HepG2 (cell line): ENCODE data around the gene SPSB1. TPM values are rescaled to one million over a fixed set of nuclear protein-coding genes. Genes with fewer than 3 reads are reported as not detected.

ENCODE experiments used
- EZH2 ChIP-seq: conservative IDR thresholded peaks from 2 replicates; pipeline ENCODE4 v1.6.1; 2012; ENCODE audit warnings: mild to moderate bottlenecking, low read depth, low read length, moderate library complexity
- FOXP1 ChIP-seq, 2 experiments: fragments of 450-650 bp in 1 of 2; IDR thresholded peaks; 2 replicates each; pipeline ENCODE4 v1.6.1; 2017 to 2018; ENCODE audit warnings: antibody characterized with exemption in 1 of 2
- GLI4 ChIP-seq: sonication (generic); formaldehyde crosslinking; IDR thresholded peaks from 2 replicates; pipeline ENCODE4 v1.5.1; 2020; ENCODE audit warnings: missing genetic modification reagents, mild to moderate bottlenecking, moderate library complexity, borderline replicate concordance
- KDM1A ChIP-seq: IDR thresholded peaks from 2 replicates; pipeline ENCODE4 v1.6.1; 2016; ENCODE audit warnings: missing compliant biosample characterization
- PBX2 ChIP-seq: IDR thresholded peaks from 2 replicates; pipeline ENCODE4 v1.6.1; 2016; ENCODE audit warnings: control low read depth
- SIN3A ChIP-seq: IDR thresholded peaks from 2 replicates; pipeline ENCODE4 v1.6.1; 2011; ENCODE audit warnings: low read depth, mild to moderate bottlenecking, control low read depth, low read length, borderline replicate concordance
- SP140L ChIP-seq: sonication (generic); formaldehyde crosslinking; IDR thresholded peaks from 2 replicates; pipeline ENCODE4 v1.4.0; 2020; ENCODE audit warnings: missing genetic modification reagents, borderline replicate concordance
- ZNF451 ChIP-seq: sonication (generic); formaldehyde crosslinking; IDR thresholded peaks from 2 replicates; pipeline ENCODE4 v1.5.0; 2020; ENCODE audit warnings: mild to moderate bottlenecking, missing genetic modification reagents
- ZNF605 ChIP-seq: sonication (generic); formaldehyde crosslinking; IDR thresholded peaks from 2 replicates; pipeline ENCODE4 v1.8.0; 2022; ENCODE audit warnings: mild to moderate bottlenecking, missing genetic modification reagents
- ZNF710 ChIP-seq: sonication (generic); formaldehyde crosslinking; IDR thresholded peaks from 2 replicates; pipeline ENCODE4 v1.5.0; 2020; ENCODE audit warnings: mild to moderate bottlenecking, missing genetic modification reagents, borderline replicate concordance
- polyA plus RNA-seq, 8 experiments: library from polyadenylated mRNA; depleted of rRNA in 3 of 8; stranded (reverse) in 7 of 8; unstranded in 1 of 8; fragments of >200 nt; fragmentation: Illumina TruSeq in 4 of 8; extraction: Trizol in 4 of 8; gene quantifications; 2 replicates each; pipeline versions ENCODE4 v1.2.1 to v1.2.3, GENCODE V29; 2011 to 2016; ENCODE audit warnings: low read depth in 4 of 8, missing spikeins in 1 of 8, mixed read lengths in 1 of 8; ENCODE audit not compliant: insufficient read depth in 1 of 8
- total RNA-seq, 5 experiments: library from RNA; depleted of rRNA; stranded (reverse); fragments of >200 nt; fragmentation: Illumina TruSeq; extraction: Trizol; gene quantifications; 2 replicates each; pipeline ENCODE4 v1.2.3, GENCODE V29; 2016; ENCODE audit warnings: low read depth in 1 of 5
- TF ChIP-seq, protein P1 (sequence below): sonication (generic); formaldehyde crosslinking; IDR thresholded peaks from 2 replicates; pipeline ENCODE4 v1.8.0; 2022; ENCODE audit warnings: mild to moderate bottlenecking, missing genetic modification reagents, moderate library complexity
- TF ChIP-seq, protein P2 (sequence below): sonication (generic); formaldehyde crosslinking; IDR thresholded peaks from 2 replicates; pipeline ENCODE4 v1.9.0; 2021; ENCODE audit warnings: missing genetic modification reagents, borderline replicate concordance
- TF ChIP-seq, protein P3 (sequence below): sonication (generic); formaldehyde crosslinking; IDR thresholded peaks from 2 replicates; pipeline ENCODE4 v1.4.0; 2020; ENCODE audit warnings: low read depth, mild to moderate bottlenecking, missing genetic modification reagents

The SPSB1 gene
- total and polyA plus RNA-seq, 2 of the 13 experiments (the other 11 are each of a cell fraction or from before 2014, with no cell fraction given) = 5.0 to 8.0 TPM

DNA sequence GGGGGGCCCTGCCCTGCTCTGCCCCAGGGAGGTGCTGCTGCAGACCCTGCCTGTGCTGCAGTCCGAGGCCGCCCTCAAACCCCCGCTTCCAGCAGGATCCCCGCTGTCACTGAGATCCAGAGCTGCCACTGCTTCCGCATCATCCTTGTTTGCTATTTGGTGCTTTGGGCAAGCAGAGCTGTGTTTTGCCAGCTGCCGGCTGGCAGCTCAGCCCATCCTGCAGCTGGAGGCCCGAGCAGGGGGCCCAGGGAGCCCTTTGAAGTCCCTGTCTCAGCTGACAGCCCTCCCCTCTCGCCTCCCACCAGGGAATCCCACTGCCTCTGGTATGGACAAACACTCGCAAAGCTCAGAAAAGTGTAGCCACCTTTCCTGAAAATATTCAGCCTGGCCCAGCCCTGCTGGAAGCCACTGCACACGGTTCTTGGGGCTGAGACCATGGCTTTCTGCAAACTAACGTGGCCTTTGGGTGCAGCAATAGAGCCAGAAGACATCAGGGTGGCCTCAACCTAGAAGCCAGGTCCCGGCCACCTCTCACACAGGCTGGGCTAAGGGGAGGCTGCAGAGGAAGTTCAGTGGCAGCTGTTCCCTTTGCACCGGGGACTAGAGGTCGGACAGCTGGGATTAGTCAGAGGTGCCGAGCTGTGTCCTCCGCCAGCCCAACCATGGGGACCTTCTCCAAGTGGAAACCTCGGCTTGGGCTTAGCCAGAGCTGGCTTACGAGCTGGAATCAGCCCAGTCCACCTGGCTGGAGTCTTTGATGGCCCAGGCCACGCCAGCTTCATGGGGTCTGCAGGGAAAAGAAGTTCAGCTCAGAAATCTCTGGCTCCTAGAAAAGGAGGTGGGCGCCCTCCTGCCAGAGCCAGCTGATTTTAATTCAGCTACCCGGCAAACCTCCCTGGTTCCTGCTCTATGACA lies 107.1 kb downstream of the SPSB1 start (continued):
- TF ChIP-seq PBX2 (no peak), ZNF710 (CRISPR knock-in tag) (no peak), GLI4 (CRISPR knock-in tag) (no peak; the same call in 1 of the 2 replicates), KDM1A (CRISPR knock-in tag) (no peak), FOXP1 (IDR thresholded peaks at IDR 0.05) (no peak), FOXP1 (CRISPR knock-in tag; IDR thresholded peaks at IDR 0.05) (no peak), ZNF451 (CRISPR knock-in tag) (peak; percentile 80; the same call in 1 of the 2 replicates), EZH2 (no peak), ZNF605 (CRISPR knock-in tag) (0 out of 2 replicates have a peak, but pooled peaks have one; percentile 35), SP140L (CRISPR knock-in tag) (no peak), SIN3A (no peak)
- TF ChIP-seq, protein P1, sequence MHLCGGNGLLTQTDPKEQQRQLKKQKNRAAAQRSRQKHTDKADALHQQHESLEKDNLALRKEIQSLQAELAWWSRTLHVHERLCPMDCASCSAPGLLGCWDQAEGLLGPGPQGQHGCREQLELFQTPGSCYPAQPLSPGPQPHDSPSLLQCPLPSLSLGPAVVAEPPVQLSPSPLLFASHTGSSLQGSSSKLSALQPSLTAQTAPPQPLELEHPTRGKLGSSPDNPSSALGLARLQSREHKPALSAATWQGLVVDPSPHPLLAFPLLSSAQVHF (CRISPR knock-in tag) = no peak
- TF ChIP-seq, protein P2, sequence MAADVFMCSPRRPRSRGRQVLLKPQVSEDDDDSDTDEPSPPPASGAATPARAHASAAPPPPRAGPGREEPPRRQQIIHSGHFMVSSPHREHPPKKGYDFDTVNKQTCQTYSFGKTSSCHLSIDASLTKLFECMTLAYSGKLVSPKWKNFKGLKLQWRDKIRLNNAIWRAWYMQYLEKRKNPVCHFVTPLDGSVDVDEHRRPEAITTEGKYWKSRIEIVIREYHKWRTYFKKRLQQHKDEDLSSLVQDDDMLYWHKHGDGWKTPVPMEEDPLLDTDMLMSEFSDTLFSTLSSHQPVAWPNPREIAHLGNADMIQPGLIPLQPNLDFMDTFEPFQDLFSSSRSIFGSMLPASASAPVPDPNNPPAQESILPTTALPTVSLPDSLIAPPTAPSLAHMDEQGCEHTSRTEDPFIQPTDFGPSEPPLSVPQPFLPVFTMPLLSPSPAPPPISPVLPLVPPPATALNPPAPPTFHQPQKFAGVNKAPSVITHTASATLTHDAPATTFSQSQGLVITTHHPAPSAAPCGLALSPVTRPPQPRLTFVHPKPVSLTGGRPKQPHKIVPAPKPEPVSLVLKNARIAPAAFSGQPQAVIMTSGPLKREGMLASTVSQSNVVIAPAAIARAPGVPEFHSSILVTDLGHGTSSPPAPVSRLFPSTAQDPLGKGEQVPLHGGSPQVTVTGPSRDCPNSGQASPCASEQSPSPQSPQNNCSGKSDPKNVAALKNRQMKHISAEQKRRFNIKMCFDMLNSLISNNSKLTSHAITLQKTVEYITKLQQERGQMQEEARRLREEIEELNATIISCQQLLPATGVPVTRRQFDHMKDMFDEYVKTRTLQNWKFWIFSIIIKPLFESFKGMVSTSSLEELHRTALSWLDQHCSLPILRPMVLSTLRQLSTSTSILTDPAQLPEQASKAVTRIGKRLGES (CRISPR knock-in tag) = no peak
- TF ChIP-seq, protein P3, sequence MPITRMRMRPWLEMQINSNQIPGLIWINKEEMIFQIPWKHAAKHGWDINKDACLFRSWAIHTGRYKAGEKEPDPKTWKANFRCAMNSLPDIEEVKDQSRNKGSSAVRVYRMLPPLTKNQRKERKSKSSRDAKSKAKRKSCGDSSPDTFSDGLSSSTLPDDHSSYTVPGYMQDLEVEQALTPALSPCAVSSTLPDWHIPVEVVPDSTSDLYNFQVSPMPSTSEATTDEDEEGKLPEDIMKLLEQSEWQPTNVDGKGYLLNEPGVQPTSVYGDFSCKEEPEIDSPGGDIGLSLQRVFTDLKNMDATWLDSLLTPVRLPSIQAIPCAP (CRISPR knock-in tag) = no peak
